CMK (cell line): Measurements from ENCODE around the gene SUPT3H.
"Not testable (repeated sequence)": the region's sequence is repeated elsewhere in the genome, so short reads cannot be mapped to it uniquely, and the experiment has no call there.

Source experiments
- DNase-seq: peaks from one replicate; pipeline ENCODE4 v3.0.0-alpha.2; 2010; ENCODE audit warnings: low read depth

SUPT3H gene

DNA sequence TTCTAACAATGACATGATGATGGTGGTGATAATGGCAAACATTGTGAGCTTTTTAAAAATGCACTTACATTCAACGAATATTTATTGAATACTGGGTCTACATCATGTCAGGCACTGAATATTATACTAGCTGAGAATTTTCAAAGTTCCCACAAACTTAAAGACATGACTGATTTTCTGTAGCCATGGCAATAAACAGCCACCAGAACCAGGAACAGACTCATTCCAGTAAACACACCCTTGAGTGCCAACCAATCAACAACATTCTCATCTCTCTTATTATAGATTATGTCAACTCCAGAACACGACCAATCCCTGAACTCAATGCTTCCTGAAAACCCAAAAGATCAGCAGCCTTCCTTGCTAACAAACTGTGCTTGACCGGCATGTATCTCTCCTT is 262.0 kb downstream of the SUPT3H start:
- DNase-seq, result no peak

GRCh38 chr6:45112711-45113110 is 265.0 kb downstream of the SUPT3H start:
- no peak for DNase-seq

- no peak for DNase-seq
These were observed 268.2 kb downstream of the SUPT3H start for GRCh38 chr6:45109551-45109950.

DNA sequence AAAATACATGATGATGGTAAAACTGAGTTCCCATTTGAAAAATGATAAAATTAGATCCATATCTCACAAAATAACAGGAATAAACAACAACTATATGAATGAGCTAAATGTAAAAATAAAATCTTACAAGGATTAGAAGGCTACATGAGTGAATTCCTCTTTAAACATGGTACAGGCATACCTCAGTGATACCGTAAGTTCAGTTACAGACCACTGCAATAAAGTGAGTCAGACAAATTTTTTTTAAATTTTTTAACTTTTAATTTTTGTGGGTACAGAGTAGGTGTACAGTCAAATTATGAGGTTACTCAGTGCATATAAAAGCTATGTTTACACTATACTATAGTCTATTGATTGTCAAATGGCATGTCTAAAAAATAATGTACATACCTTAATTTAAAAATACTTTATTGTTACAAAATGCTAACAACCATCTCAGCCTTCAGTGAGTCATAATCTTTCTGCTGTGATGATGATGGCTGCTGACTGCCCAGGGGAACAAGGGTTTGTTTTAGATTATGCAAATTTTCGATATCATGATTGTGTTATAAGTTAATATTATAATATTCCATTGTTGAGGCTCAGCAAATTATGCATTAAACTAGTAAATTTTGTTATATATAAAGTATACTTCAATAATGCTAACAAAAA is 272.4 kb downstream of the SUPT3H start:
- DNase-seq, result no peak

DNA sequence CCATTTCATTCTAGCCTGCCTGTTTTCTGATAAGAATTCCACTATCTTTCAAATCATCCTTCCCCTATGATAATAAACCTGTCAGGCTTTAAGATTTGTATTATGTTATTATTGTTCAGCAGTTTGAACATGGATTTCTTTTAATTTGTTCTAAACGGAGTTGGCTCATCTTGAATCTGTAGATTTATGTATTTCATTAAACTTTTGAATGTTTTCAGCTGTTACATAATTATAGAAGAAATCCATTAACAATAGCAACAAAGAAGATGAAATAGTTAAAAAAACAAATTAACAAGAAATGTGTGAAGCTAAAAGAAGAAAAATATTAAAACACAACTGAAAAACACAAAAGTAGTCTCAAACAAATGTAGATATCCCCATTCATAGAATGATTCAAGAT is 273.3 kb downstream of the SUPT3H start:
- no peak for DNase-seq

- DNase-seq, result no peak
These were observed 279.5 kb downstream of the SUPT3H start for GRCh38 chr6:45098256-45098655.

GRCh38 chr6:45094831-45095230 is 282.9 kb downstream of the SUPT3H start:
- no peak for DNase-seq

GRCh38 chr6:45092135-45092534 is 285.6 kb downstream of the SUPT3H start:
- DNase-seq, result no peak

DNA sequence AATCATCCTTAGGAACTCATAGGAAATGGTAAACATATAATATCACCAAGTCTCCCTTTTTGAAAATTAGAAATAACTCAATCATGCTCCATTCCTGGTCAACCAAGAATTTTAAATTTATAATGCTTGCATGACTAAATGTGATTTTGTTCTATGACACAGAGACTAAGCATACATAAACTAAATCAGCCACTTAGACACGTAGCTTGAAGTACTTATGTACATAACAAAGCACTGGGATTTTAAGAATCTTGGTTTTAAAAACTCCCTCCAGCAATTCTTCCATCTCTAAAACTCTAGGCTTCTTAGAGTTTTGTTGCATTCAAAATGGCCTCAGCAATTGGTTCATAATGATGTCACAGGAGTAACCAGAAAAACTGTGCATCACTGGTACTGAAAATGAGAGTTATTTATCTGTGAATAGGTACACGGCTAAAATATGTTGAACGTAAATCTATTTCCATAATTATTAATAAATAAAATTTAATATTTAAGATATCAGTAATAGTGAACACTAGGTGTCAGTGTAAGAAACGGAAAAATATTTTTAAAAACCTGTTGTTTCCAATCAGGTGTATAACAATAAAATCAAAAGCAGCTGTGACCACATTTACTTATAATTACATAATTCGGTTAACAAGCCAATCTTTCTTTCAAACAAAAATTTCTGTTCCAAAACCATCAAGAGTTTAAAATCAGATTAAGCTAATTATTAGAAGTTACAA is 291.2 kb downstream of the SUPT3H start:
- no peak for DNase-seq

DNA sequence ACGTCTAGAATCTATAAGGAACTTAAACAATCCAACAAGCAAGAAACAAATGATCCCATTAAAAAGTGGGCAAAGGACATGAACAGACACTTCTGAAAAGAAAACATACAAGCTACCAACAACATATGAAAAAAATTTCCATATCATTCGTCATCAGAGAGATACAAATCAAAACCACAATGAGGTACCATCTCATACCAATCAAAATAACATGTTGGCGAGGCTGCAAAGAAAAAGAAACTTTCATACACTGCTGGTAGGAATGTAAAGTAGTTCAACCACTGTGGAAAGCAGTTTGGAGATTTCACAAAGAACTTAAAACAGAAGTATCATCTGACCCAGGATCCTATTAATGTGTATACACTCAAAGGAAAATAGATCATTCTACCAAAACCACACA is 293.5 kb downstream of the SUPT3H start:
- DNase-seq, result no peak

DNA sequence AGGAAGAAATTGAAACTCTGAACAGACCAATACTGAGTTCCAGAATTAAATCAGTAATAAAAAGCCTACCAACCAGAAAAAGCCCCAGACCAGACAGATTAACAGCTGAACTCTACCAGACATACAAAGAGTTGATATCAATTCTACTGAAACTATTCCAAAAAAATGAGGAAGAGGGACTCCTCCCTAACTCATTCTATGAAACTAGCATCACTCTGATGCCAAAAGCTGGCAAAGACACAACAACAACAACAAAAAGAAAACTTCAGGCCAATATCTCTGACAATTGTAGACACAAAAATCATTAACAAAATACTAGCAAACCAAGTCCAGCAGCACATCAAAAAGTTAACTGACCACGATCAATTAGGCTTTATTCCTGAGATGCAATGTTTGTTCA is 295.6 kb downstream of the SUPT3H start:
- DNase-seq, result no peak

DNA sequence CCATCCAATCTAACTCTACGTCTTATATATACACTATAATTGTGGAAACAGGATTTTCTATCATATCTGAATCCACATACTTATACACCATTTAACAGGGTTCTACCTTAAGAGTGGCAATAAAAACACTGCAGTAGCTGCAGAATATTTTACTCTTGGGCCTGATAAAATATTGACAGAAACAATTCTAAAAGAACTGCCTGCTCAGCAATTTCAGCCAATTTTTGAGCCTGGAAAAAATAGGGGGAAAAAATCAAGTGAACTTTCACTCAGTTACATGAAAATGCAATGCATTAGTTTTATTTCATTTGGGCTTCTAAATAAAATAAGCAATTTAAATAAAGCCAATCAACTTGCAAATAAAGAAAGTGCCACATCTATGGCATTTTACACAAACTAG is 296.1 kb downstream of the SUPT3H start:
- DNase-seq, result no peak

- DNase-seq, result no peak
These were observed 299.3 kb downstream of the SUPT3H start for GRCh38 chr6:45078432-45078831.

DNA sequence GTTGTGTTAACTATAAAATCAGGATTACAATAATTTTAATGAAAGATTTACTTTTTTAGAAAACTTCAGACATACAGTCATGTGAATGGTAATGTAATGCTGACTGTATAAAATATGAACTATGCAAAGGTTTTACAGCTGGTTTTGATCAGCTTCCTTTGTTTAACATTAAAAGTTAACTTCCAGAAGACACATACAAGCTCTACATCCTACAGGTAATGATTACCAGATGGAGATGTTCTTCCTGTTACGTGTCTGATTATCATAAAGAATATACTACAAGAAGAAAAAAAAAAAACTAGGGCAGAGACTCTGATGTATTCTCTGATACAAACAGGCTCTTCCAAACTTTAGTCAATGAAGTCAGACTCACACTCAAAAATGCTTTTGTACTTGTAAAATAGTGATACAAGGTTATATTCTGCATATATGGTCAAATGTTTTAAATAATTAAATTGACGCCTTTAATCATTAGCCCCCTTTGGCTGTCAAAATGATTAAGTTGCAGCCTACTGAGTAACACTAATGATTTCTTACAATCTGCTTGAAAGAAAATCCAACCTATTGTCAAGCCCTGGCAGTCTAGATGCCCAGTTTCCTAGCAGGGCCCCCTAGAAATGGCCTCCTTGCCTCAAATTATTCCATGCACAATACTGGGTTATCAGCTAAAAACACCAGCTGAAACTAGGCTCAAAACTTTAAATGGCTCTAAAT is 301.4 kb downstream of the SUPT3H start:
- no peak for DNase-seq

GRCh38 chr6:45075246-45075645 is 302.5 kb downstream of the SUPT3H start:
- no peak for DNase-seq

GRCh38 chr6:45074439-45074838 is 303.3 kb downstream of the SUPT3H start:
- DNase-seq, result no peak

GRCh38 chr6:45073771-45074170 is 304.0 kb downstream of the SUPT3H start:
- DNase-seq, result no peak

DNA sequence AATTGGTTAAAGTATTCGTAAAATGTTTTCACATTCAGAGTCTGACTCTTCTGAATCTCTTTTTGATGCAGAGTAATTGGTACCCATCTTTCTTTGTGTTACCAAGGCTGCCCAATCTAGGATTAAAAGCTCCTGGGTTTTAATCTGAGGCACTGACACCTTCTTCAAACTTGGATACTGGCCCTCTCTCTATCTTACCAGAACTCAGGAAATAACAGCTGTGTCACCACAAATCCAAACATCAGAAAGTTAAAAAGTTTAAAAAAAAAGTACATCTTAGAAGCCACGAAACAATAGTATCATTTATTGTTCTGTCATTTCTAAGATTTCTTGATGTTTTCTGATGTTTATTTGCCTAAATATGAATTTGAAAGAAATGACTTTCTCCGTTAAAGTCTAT is 305.1 kb downstream of the SUPT3H start:
- DNase-seq, result no peak

GRCh38 chr6:45072016-45072415 is 305.7 kb downstream of the SUPT3H start:
- no peak for DNase-seq

GRCh38 chr6:45069091-45069490 is 308.6 kb downstream of the SUPT3H start:
- DNase-seq, result no peak

GRCh38 chr6:45067446-45067845 is 310.3 kb downstream of the SUPT3H start:
- not testable (repeated sequence) for DNase-seq

DNA sequence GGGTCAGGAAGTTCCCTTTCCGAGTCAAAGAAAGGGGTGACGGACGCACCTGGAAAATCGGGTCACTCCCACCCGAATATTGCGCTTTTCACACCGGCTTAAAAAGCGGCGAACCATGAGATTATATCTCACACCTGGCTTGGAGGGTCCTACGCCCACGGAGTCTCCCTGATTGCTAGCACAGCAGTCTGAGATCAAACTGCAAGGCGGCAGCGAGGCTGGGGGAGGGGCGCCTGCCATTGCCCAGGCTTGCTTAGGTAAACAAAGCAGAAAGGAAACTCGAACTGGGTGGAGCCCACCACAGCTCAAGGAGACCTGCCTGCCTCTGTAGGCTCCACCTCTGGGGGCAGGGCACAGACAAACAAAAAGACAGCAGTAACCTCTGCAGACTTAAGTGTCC is 315.1 kb downstream of the SUPT3H start:
- DNase-seq, result not testable (repeated sequence)

DNA sequence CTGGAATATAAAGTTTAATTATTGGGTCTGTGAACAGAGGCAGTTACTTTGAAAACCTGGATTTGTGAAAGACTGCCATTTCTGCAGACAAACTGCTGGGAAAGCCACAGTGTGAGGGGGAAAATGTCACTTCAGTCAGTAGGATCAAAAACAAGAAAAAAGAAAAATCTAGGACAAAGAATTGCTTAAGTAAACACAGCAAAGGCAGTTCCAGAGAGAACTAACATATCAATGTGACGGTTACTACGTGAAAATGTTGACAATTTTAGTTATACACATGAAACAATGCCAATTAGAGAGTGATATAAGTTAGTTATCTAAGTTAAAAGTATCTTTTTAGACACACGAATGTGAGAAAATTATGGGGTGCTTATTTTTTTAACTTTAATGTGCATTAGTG is 320.0 kb downstream of the SUPT3H start:
- DNase-seq, result no peak
